T-helper 2 cell (primary cell): ENCODE measurements around the gene GPRC5D.

Source experiments
- DNase-seq, 5 experiments: peaks; one replicate each; pipeline versions ENCODE4 v3.0.0 to v3.0.0-alpha.2; 2012 to 2022
- total RNA-seq, 2 donors: gene quantifications; one replicate each; lab custom pipeline; 2026; lab: John Stamatoyannopoulos, UW

GPRC5D gene
- 0 reads per million in 2 donors for total RNA-seq

DNA sequence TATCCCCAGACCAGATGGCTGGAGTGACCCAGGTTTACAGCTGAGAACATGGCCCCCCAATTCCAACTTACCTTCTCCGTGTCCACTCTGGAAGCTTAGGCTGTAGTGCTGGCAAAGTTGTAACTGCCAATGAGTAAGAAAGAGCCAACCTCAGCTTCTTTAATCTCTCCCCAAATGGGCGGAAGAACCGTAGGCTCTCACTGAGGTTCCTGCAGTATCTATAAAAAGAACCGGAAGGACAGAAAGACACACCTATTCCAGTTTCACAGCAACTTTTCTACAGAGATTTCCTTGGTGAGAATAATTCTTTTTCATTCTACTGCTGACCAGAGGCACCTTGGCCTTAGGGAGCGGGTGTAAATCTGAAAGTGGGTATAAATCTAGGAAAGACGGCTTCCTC lies at the start of gene GPRC5D:
Gene GPRC5D, minus strand, starts transcription at position 135 of the 400 bp plus-strand sequence. CDS start 1,786 bp downstream, outside the sequence.
- DNase-seq: no peak

DNA sequence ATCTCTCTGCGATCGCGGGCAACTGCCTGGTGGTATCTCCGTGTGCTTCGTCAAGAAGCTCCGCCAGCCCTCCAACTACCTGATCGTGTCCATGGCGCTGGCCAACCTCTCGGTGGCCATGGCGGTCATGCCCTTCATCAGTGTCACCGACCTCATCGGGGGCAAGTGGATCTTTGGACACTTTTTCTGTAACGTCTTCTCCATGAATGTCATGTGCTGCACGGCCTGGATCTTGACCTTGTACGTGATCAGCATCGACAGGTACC lies 49.7 kb upstream of the GPRC5D start:
- DNase-seq: no peak

DNA sequence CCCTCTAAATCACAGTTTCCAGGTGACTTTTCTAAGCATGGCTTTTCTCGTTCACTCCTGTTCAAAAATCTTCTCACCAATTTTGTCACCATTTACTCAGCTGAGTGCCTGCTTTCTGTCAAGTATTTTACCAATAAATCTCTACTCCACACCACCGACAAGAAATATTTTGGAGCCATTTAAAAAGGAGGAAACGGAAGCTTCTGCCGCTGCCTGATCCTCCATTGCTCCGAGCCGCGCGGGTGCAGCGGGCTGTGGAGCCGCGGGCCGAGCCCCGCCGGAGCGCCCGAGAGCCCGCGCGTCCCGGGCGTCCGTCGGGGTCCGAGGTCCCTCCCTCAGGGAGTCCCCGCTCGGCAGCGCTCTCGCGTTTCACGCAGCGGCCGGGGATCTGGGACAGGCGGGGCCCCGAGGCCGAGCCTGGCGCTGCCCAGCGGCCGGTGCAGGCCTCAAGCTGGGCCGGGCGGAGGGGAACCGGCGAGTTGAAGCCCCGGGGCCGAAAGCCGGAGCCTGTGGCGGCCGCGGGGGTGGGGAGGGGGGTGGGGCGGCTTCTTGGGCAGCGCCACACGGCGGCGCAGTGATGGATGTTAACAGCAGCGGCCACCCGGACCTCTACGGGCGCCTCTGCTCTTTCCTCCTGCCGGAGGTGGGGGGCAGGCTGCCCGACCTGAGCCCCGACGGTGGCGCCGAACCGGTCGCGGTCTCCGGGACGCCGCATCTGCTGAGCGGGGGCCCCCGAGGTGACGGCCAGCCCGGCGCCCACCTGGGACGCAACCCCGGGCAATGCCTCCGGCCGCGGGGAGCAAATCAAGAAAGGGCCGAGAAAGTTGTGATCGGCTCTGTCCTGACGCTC lies 49.2 kb upstream of the GPRC5D start:
- peak; percentile 8 to 46 (median 25) for DNase-seq

DNA sequence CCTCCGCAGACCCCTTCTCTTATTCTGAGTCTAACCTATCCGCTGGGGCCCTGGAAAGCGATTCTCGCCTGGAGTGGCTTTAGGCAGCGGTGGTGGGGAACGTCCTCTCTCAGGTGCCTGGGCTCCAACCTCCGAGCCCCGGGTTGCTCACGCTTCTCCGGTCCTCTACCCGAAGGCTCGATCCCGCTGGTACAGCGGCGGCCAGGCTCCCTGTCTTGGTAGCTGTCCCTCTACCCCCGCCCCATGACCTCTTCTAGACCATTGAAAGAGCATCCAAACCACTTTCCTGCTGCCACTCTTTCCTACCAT lies 48.6 kb upstream of the GPRC5D start:
- peak in 1 of 5 experiments; percentile 44 for DNase-seq

DNA sequence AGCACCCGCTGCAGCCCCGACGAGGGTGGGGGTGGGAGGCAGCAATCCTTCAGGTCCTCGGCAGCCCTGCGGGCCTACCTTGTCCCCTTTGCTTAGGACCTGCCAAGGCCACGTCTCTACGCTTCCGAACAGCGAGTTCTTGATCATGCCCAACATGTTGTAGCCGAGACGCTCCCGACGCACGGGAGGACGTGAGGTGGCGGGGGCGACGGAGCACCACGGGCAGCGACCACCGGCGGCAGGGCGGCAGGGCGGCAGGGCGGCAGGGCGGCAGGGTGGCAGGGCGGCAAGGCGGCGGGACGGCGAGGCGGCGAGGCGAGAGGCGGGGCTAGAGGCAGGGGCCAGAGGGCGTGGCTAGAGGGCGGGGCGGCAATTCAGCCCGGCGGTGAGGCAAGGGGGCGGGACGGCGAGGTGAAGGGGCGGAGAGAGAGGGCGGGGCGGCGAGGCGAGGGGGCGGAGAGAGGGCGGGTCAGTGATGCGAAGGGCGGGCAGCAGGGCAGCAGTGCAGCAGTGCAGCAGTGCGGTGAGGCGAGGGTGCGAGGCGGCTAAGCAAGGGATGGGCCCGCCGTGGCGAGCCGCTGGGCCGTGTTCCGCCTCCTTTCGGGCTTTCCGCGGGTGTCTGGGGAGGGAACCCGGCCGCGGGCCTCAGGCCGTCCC lies 48.1 kb upstream of the GPRC5D start, which contains the start of gene HEBP1:
Gene HEBP1, minus strand, starts transcription at position 307 of the 657 bp plus-strand sequence. Its CDS starts 151 bp downstream, at position 156.
- peak; percentile 88 to 98 (median 93) for DNase-seq

DNA sequence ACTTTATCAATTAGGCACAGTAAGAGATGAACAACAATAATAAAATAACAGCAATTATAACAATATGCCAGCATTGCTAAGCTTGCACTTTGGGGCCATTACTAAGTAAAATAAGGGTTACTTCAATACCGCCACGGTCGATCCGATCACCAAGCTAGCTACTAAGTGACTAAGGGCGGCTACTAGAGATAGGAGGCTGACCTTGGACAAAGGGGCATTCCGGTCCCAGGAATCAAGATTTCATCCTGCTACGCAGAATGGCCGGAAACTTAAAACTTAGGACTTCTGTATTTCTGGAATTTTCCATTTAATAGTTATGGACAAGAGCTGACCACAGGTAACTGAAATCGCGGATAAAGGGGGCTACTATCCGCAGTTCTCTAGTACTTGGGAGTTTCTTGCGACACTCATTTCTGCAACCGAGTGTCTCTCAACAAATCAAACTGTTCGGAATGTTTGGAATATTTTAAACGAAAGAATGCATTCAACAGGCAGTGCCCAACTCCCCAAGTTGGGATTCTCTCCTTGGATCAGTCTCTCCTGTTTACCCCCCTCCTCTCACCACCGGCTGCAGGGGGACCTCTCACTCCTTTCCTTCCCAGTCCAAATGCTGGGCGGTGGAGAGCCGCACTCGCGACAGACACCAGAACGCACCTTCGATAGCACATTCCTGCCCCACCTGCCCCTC lies 47.4 kb upstream of the GPRC5D start:
- no peak for DNase-seq

DNA sequence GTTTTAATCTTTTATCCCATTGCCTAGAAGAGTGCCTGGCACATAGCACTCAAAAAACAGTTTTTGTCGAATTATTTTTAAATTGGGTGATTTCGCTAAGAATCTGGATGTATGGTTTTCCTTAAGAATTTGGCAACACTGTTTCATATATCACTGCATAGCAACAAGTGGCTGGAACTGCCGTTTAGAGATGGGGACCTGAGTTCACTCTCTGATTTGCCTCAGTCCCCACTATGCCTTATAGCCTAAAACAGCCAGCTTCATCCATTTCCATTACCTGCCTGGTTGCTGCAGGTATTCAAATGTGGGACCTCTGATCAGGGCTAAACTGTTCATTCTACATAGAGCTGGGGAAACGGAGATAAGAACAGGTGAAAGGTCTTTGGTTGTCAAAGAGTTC lies 46.3 kb upstream of the GPRC5D start:
- DNase-seq: no peak

DNA sequence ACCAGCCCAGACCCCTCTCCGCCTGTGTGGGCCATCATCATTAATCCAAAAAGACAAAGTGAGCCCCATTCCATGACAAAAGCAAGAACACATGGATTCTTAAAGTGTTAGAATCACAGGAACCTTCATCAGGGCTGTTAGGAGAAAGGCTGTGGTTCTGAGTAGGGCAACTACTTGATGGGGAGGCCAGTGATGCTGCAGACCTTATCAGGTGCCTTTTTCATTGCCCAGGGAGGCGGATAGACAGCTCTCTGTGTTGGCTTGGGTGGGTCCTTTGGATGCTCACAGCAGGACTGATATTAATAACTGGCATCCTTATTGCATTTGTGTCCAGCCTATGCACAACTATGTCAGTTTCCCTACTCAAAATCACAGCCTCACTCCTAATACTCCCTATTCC lies 45.8 kb upstream of the GPRC5D start:
- DNase-seq: no peak

DNA sequence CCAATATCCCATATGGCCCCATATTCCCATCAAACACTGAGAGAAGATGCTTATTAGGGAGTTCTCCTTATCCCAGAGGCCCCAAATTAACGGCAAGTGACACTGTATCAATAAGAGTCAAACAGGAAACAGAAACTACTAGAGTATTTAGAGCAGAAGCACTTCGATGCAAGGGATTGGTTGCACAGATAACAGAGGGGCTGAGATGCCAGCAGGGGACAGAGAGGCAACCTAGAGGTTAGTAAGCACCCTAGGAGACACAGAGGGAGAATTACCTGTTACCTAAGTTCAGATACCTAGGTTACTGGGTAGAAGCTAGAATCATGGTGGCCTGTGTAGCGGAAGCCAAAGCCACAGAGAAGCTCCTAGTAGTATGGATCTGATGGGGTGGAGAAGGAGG lies 45.2 kb upstream of the GPRC5D start:
- DNase-seq: no peak

DNA sequence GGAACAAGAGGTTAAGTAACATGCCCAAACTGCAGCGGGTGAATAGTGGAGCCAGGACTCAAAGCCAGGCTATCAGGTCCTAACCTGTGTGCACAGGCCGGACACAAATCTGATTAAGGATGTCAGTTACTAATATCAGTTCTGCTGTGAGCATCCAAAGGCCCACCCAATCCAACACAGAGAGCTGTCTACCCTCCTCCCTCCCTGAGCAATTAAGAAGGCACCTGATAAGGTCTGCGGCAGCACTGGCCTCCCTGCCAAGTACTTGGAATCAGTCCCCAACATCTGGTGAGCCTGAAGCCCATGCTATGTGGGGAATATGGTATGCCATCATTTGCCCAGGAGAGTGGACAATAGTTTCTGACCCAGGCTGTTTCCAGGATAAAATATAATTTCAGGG lies 44.2 kb upstream of the GPRC5D start:
- no peak for DNase-seq

DNA sequence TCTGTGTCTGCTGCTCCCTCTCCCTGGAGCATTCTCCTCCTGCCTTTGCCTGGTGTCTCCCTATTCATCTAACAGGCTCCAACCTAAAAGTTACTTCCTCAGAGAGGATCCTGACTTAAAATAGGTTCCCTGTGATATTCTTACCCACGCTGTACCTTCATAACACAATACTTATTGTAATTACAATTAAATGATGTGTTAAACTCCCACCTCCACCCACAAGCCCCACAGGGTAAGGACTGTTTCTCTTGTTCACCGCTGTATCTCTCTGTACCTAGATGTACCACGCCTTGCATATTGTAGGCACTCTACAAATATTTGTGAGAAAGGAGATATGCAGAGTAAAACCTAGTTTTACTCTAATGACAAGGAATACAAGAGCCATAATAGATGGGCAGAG lies 43.1 kb upstream of the GPRC5D start:
- no peak for DNase-seq

DNA sequence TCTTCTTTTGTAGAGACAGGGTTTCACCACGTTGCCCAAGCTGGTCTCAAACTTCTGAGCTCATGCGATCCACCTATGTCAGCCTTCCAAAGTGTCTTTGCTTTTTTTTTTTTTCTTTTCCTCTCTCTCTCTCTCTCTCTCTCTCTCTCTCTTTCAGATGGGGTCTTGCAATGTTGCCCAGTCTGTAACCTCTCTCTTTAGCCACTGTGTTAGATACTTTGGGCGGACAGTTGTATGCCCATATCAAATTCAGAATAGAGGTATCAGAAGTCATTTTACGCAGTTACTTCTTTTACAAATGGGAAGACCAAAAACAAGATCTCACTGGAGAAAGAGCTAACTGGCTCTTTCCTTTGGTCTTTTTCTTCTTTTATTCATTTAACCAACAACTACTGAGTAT lies 41.4 kb upstream of the GPRC5D start:
- DNase-seq: no peak

DNA sequence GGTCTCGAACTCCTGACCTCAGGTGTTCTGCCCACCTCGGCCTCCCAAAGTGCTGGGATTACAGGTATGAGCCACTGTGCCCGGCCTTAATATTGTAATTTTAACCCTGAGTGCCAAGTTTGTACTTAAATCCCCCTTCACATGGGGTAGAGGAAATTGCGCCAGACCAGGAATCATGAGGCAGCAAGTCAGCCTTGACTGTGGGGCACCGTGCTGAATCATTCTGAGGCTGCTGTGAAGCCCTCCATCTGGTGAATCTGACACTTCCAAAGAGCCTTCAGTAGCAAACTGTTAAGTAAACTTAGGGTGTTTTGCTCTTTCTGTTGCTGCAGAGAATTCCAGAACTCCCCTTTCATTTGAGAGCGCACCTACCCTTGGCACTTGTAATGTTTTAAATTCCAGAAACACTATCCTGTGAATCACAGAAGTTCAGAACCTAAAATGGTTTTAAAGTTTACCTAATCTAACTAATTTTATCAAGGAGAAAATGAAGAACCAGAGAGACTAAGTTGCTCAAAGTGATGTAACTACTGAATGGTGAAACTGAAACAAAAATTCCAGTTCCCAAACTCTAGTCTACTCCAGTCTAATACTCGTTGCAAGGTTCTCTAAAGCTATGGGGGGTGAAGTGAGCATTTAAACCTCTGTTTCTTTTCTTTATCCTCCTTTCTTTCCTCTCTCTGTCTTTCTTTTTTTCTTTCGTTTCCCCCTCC lies 40.6 kb upstream of the GPRC5D start:
- DNase-seq: no peak

DNA sequence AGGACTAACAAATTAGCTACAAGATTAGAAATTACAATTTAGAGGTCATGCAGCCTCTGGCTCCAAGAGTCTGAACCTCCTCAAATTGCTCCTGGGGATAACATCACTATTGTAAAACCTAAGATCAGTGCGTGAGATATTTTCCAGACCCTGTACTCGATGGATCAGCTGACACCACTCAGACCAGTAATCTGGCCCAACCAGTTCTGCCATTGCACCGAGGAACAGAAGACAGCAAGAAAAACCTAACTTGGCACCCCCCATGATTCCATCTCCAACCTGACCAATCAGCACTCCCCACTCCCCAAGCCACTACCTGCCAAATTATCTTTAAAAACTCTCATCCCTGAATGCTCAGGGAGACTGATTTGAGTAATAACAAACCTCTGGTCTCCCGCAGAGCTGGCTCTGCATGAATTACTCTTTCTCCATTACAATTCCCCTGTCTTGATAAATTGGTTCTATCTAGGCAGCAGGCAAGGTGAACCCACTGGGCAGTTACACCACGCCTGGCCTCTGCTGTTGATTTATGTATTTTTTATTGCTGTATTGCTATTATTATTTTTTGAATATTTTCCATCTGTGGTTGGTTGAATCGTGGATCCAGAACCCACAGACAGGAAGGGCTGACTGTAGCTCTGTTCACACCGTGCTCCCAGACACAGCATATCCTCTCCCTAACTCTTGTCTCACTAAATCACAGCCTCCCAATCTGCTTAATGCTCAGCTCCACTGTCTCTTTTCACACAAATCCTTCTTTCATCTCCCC lies 38.9 kb upstream of the GPRC5D start:
- no peak for DNase-seq

DNA sequence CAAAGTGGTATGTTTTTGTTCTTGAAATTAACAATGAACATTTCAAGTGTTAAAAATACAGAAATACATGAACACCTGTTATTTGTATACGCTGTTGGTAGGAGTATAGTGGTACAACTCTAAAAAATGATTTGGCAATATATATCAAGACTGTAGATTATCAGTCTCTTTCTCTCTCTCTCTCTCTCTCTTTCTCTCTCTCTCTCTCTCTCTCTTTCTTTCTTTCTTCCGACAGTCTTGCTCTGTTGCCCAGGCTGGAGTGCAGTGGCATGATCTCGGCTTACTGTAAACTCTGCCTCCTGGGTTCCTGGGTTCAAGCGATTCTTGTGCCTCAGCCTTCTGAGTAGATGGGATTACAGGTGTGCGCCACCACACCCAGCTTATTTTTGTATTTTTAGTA lies 35.5 kb upstream of the GPRC5D start:
- no peak for DNase-seq

DNA sequence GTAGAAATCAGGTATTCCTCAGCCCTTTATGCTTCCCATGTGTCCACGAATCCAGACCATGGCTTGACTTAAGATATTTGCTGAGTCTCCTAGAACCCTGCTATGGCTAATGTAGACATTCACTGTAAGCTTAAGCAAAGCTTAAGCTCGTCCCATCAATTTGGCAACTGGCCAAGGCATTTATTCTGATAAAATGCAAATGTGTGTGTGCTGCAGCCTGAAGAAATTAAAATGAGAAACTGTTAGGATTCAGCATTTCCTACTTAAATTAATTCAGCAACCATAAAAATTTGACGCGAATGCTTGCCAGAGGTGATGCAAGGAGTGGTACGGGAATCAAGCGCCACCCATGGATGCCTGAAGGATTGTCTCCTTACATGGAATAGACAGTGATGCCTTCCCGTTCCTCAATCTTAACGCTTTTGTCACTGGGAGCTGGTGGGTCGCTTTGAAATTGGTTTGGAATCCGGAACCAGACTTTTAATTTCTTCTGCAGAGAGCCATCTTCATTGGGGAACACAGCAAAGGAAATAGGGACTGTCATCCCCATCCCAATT lies 34.9 kb upstream of the GPRC5D start:
- DNase-seq: no peak

DNA sequence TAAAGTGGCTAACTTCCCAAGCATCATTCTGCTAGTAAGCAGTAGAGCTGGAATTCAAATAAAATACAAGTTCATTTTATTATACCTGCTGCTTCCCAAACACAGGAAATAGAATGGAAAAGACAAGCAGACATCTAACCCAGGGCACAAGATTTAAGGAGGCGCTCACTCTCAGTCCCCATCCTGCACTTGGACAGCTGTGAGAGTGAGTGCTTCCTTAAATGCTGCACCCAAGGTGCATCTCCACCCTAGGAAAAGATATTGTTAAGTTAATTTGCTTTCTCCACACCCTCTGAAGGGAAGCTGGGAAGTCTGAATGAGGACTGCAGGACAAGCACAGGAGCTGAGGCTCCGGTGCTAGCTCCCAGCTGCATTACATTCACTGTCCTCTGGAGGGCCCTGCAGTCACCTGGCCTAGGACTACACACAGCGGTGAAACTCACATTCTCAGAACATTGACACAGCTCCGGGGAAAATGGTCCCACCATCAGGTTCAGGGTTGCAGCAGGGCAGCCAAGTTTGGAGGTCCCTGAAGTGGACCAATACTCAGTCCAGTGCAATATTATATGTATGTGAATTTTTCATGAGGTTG lies 33.9 kb upstream of the GPRC5D start:
- peak in 1 of 5 experiments; percentile 18 for DNase-seq

DNA sequence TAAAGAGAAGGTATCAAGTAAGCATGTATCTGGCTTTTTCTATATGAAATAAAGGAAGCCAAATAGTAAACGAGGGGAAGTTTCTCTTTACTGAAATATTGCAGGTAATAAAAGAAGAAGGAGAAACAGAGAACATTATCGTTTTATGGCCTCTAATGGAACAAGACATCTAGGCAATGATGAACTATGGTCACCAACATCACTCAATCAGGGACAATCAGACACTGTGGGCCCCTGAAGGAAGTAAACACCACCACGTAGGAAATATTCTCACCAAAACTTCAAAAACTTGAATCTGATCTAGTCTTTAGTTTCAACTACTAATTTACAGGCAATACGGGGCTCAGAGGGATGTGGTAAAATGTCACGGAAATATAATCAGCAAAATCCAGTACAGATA lies 32.2 kb upstream of the GPRC5D start:
- no peak for DNase-seq

DNA sequence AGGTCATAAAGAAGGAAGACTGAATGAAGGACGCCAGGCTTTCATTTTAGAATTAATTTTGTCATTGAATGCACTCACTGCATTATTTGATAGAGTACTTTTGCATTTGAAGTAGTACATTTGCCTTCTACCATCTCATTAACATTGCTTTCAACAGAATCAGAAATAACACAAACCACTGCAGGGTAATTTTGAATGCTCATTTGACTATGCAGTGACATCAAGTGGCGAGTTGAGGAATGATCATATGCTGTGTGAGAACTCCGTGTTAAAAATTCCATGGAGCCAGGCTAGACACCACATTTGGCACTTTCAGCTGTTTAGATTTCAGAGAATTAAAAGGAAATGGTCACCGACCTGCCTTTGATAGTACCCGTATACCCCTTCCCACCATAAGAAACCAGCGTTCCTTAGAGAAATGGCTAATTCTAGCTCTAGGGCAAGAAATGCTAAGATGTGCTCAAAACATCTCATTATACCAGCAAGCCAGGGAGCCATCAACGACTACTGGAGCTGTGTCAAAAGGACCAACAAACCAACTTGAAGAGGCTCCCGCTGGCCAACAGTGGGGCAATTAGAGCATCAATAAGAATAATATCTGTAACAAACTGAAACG lies 31.6 kb upstream of the GPRC5D start:
- peak in 1 of 5 experiments; percentile 29 for DNase-seq

DNA sequence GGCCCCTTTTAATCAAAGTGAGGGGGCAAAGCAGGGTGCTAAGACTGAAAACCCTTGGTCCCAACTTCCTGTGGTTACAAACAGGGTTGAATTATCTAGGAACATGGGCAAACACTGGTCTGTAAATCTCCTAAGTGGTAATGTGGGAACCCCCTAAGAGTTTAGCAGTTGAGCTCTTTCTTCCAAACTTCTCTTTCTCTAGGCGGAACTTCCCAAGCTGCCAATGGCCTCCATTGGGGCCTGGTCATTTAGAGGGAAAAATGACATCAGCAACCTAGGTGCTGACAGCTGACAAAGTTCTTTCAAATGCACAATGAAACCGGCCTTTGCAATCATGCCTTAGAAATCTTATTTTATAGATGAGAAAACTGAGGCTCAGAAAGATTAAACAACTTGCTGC lies 30.4 kb upstream of the GPRC5D start:
- no peak for DNase-seq

DNA sequence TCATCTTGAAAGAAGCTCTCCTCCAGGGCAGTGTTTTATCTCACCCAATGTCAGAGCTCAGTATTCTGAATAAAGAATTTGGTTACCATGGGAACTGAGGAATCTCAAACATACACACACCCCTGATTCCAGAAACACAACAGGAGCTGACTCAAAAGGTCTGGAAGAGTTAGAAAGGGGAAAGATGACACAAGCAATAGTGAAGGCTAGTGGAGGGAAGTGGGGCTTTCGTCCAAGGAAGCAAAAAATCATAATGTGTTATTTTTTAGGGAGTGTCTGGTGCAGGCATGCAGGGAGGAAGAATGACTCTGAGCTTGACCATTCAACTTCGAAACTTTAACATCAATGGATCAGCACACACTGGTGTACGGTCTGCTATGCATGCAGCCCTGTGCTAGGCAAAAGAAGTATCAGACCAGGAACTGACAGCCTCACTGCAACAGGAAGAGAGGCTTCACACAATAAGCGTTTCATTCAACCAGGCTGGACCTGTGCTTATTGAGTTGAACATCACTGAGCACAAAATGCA lies 27.8 kb upstream of the GPRC5D start:
- DNase-seq: no peak
